Cerebellar cortex (tissue), 1 donor: ENCODE results near the gene GUK1.
"Not testable (repeated sequence)": the region's sequence is repeated elsewhere in the genome, so short reads cannot be mapped to it uniquely, and the experiment has no call there.

Experiments used
- DNase-seq: peaks from one replicate; pipeline ENCODE4 v3.0.0-alpha.2; 2015; ENCODE audit warnings: low spot score

GUK1 gene

DNA sequence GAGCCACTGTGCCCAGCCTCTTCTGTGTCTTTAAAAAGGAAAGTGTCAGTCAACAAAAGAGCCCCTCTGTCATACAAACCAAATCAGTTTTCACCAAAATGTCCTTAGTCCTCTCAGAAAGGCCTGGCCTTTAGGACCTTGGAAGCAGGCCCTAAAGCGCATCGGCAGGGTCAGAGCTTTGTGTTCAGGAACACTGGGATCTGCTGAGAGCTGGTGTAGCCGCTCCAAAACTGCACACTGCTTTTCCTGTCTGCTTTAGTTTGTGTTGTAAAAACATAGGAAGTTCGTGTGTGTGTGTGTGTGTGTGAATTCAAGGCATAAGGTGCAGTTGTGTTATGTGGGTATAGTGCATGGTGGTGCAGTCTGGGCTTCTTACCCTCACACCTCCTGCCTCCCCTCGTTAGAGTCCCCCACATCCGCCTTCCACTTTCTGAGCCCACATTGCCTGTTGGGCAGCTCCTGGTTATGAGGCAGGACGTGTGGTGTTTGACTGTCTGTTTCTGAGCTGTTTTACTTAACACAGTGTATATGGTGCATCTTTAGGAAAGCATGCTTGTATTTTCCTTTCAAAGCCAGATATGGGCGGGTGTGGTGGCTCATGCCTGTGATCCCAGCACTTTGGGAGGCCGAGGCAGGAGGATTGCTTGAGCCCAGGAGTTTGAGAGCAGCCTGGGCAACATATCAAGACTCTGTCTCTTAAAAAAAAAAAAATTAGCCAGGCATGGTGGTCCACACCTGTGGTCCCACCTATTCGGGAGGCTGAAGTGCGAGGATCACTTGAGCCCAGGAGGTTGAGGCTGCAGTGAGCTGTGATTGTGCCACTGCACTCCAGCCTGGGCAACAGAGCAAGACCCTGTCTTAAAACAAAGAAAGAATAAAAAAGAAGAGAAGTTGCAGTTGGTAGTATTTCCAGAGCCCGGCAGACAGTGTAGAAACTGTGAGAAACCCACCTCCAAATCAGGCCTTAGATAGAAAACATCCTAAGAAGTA, 37.9 kb downstream of the GUK1 start:
- DNase-seq = no peak

GRCh38 chr1:228178737-228179684, 38.9 kb downstream of the GUK1 start:
- DNase-seq = no peak

DNA sequence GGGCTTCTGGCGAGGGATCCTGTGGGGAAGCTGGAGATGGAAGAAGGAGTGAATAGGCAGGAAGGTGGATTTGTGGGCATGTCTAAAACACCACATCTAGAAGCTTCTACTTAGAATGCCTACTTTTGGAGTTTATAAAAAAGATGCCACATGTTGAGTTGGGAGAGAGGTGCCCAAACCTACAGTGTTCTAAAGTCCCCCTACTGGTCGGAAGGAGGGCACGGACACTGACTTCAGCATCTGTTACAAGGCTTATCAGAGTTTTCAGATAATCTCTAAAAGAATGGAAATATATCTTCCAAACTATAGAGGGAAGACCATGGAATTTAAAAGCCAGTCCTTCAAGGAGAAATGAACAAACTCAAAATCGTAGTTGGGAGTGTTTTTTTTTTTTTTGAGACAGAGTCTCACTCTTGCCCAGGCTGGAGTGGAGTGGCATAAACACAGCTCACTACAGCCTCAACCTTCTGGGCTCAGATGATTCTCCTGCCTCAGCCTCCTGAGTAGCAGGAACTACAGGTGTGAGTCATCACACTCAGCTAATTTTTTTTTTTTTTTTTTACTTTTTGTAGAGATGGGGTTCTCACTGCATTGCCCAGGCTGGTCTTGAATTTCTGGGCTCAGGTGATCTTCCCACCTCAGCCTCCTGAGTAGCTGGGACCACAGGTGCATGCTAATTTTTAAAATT, 40.3 kb downstream of the GUK1 start:
- no peak for DNase-seq

DNA sequence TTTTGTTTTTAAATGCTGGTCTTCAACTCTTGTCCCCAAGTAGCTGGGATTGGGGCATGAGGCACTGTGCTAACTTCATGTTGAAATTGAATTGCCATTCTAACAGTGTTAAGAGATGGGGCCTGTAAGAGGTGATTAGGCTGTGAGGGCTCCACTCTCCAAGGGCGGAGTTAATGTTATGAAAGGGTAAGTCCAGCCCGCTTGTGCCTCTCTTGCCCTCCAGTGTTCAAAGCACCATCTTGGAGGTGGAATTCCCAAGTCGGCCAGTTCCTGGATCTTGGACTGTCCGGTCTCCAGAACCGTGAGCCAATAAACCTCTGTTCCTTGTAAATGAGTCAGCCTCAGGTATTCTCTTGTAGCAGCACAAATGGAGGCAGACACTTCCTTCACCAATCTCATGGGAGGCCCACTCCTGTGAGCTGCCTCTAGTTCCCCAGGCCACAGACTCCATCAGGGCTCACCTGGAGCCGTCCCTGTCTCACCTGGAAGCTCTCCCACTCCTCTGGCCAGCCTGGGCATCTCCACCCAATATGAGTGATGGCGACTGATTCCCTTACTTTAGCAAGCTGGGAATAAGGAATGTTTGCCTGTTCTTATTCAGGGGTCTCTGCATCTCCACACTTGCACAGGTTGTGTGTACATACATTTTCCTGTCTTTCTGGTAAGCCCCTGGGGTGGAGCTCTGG, 41.0 kb downstream of the GUK1 start:
- no peak for DNase-seq

- DNase-seq = no peak
These were observed 41.6 kb downstream of the GUK1 start for GRCh38 chr1:228181645-228182034.

GRCh38 chr1:228182296-228183030, 42.4 kb downstream of the GUK1 start:
- no peak for DNase-seq

- DNase-seq = no peak
These were observed 44.1 kb downstream of the GUK1 start for GRCh38 chr1:228184152-228184551.

GRCh38 chr1:228185641-228185965, 45.5 kb downstream of the GUK1 start:
- no peak for DNase-seq

DNA sequence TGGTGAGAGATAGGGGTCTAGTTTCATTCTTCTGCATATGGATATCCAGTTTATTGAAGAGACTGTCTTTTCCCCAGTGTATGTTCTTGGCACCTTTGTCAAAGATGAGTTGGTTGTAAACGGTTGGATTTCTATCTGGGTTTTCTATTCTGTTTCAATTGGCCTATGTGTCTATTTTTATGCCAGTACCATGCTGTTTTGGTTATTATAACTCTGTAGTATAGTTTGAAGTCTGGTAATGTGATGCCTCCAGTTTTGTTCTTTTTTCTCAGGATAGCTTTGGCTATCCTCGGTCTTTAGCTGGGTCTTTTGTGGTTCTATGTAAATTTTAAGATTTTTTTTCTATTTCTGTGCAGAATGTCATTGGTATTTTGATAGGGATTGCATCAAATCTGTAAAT, 48.2 kb downstream of the GUK1 start:
- not testable (repeated sequence) for DNase-seq

- no peak for DNase-seq
These were observed 50.1 kb downstream of the GUK1 start for GRCh38 chr1:228190182-228190581.

GRCh38 chr1:228190778-228191177, 50.7 kb downstream of the GUK1 start:
- no peak for DNase-seq

DNA sequence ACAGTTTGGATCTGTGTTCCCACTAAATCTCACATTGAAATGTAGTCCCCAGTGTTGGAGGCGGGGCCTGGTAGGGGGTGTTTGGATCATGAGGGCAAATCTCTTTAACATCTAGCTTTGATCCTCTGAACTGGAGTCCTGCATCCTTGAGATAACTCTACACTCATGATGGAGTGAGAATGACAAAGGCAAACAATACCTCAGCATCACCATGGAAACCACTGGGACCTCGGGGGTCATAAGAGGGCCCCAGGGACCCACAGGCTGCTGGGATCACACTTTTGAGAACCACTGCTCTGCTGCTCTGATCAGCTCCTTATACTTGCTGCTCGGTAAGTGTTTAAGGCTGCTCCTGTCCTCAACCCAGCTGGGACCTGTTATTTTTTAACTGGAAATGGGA, 54.4 kb downstream of the GUK1 start:
- DNase-seq = no peak

DNA sequence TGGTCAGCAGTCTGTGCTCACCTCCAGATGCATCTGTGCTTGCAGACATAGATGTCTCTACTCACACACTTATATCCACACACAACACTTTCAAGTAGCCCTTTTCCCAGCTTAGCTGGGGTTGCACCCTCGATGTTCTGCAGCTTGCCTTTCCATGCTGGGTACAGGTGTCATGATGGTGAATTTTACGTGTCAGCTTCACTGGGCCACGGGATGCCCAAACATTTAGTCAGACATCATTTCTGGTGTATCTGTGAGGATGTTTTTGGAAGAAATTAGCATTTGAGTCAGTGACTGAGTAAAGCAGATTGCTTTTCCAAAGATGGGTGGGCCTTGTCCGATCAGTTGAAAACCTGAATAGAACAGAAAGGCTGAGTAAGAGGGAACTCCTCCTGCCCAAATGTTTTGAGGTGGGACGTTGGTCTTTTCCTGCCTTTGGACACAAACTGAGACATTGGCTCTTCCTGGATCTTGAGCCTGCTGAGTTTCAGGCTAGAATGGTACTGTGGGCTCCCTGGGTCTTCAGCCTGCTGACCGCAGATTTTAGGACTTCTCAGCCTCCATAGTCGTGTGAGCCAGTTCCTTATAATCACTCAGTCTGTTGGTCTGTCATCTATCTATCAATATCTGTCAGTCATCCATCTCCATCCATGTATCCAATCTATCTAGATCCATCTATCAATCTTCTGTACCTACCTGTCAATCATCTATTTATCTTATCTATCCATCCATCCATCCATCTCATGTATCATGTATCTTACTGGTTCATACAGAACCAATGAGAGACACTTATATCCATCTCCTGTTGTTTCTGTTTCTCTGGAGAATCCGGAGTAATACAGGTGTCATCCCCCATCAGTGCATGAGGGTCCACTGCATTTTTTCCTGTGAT, 55.1 kb downstream of the GUK1 start:
- DNase-seq = no peak

DNA sequence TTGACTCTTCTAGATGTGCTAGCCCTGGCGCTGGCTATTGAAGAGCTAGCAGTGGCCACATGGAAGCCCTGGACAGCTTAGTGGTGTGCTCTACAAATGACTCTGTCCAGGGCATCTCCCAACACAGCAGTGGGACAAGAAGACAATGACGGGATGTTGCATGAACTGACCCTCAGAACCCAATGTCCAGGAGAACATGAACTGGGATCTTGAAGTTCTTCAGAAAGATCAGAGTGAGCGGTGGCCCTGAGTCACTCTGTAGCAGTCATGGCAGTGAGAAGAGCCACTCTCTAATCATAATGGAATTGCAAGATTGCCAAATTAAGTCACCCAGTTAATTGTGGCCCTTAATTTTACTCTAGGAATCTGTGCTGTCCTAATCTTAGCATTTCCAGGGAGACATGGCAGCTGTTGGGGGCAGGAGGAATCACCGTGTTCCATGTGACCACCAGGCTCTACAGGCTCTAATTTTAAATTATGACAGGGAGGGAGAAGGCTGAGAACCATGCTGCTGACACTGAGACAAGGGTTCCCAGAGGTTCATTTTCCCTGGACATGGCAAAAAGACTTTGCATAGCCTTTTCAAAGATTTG, 57.6 kb downstream of the GUK1 start:
- DNase-seq = no peak
